Measurements from ENCODE around the gene C6orf47.
A peak's percentile ranks its signal among the peaks of the same experiment; 100 is the strongest.

The C6orf47 gene

GRCh38 chr6:31634131-31634530 is 26.4 kb downstream of the C6orf47 start:
- no peak for TF ChIP-seq CTCF (conservative IDR thresholded peaks at IDR 0.05)
- H3K27ac ChIP-seq, result peak overlapping the region; percentile 33; the same call in 1 of the 2 replicates

- H3K27ac ChIP-seq, result peak overlapping the region; percentile 33; the same call in 1 of the 2 replicates
- TF ChIP-seq CTCF (conservative IDR thresholded peaks at IDR 0.05), result no peak
Measured at GRCh38 chr6:31633447-31633846, 27.1 kb downstream of the C6orf47 start.

GRCh38 chr6:31632279-31632946 is 28.2 kb downstream of the C6orf47 start:
- no peak for TF ChIP-seq CTCF (conservative IDR thresholded peaks at IDR 0.05)
- peak overlapping the region; percentile 33 for H3K27ac ChIP-seq

DNA sequence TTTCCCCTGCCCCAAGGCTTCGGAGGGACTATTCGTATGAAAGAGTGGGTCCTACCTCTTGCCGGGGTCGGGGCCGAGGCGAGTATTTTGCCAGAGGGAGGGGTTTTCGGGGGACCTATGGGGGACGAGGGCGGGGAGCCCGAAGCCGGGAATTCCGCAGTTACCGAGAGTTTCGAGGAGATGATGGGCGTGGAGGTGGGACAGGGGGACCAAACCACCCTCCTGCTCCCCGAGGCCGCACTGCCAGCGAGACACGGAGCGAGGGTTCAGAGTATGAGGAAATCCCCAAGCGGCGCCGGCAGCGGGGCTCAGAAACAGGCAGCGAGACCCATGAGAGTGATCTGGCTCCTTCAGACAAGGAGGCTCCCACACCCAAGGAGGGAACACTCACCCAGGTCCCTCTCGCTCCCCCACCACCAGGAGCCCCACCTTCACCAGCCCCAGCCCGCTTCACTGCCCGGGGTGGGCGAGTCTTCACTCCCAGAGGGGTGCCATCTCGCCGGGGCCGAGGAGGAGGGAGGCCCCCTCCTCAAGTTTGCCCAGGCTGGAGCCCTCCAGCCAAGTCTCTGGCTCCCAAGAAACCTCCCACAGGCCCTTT is 28.8 kb downstream of the C6orf47 start:
- H3K27ac ChIP-seq, result no peak overlapping the region
- no peak for TF ChIP-seq CTCF (conservative IDR thresholded peaks at IDR 0.05)

DNA sequence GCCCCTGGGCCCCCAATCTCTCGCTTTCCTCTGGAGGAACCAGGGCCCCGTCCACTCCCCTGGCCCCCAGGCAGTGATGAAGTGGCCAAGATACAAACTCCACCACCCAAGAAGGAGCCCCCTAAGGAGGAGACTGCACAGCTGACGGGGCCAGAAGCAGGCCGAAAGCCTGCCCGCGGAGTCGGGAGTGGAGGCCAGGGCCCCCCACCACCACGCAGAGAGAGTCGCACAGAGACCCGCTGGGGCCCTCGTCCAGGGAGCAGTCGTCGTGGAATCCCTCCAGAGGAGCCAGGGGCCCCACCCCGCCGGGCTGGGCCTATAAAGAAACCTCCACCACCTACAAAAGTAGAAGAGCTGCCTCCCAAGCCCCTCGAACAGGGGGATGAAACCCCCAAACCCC is 29.4 kb downstream of the C6orf47 start:
- H3K27ac ChIP-seq, result no peak overlapping the region
- no peak for TF ChIP-seq CTCF (conservative IDR thresholded peaks at IDR 0.05)

DNA sequence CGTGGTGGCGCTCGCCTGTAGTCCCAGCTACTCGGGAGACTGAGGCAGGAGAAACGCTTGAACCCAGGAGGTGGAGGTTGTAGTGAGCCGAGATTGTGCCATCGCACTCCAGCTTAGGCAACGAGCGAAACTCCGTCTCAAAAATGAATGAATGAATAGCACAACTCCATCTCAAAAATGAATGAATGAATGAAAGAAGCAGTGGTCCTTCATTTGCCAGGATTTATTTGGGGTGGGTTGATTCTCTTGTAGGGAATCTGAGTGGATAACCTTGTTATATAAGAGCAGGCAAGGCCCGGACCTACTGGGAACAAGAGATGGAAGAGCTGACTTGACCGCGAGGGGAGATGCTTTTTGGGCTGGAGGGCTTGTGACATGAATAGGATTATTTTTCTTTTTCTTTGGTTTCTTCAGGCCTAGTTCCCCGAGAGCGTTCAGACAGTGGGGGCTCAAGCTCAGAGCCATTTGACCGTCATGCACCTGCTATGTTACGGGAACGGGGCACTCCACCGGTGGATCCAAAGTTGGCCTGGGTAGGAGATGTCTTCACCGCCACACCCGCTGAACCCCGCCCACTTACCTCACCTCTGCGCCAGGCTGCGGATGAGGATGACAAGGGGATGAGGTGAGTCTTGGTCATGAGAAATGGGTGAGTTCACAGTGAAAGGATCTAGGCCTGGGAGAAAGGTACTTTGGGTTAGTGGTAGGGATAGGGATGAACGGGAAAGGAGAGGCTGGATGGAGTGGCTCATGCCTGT is 30.2 kb downstream of the C6orf47 start:
- no peak overlapping the region for H3K27ac ChIP-seq
- no peak for TF ChIP-seq CTCF (conservative IDR thresholded peaks at IDR 0.05)

DNA sequence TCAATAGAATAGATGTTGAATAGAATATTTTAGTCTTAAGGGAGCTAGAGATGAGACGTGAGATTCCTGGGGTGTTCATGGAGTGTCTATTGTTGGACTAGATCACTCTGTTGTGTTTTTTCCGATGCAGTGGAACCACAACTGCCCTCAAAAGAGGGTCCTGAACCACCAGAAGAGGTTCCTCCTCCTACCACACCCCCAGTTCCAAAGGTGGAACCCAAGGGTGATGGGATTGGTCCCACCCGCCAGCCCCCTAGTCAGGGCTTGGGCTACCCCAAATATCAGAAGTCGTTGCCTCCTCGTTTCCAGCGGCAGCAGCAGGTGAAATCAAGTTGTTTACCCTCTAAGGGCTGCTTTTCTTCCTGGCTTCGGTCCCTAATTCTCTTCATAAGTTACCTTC is 31.6 kb downstream of the C6orf47 start:
- no peak for TF ChIP-seq CTCF (conservative IDR thresholded peaks at IDR 0.05)
- H3K27ac ChIP-seq, result no peak overlapping the region
